Measurements from ENCODE around the gene IL1F10.

The IL1F10 gene

DNA sequence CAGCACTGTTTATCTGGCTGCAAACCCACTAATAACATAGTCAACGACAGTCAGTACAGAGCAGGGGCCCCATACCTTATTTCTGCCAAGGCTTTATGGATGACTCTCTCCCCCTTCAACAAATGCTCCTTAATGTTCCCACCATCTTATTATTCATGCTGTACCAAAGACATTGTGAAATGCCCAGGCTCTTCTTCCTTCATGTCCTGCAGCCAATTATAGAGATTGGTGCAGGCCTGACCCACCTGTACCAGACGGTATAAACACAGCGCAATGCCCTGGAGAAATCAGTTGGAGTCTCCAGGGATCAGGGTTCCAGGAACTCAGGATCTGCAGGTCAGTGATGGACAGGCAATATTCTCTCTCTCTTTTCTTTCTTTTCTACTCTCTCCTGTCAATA, at the start of gene IL1F10:
Gene IL1F10 (plus strand): TSS at position 290 of the 400 bp plus-strand sequence. CDS start 4,769 bp downstream, outside the sequence.
- Histone ChIP-seq H3K36me3 (ENCODE audit: control insufficient read depth in 2 of 2, insufficient read depth in 2 of 2, low read length in 2 of 2) (no peaks in the 10 kb centered on the region), H3K27me3 (ENCODE audit: control insufficient read depth in 2 of 2, insufficient read depth in 2 of 2, low read length in 2 of 2) (peaks cover 0 to 2% of the 10 kb centered on the region in 2 donors), H3K9me3 (ENCODE audit: control insufficient read depth in 2 of 2, low read length in 2 of 2) (no peaks in the 10 kb centered on the region), H3K4me1 (ENCODE audit: control insufficient read depth in 2 of 2, insufficient read depth in 2 of 2, low read length in 2 of 2) (no peaks in the 10 kb centered on the region), H3K4me3 (ENCODE audit: low read length in 2 of 2) (no peak within 1 kb of the TSS), H3K9ac (ENCODE audit: low read depth in 1 of 2, low read length in 2 of 2) (no peak within 1 kb of the TSS), H3K27ac (ENCODE audit: low read depth in 2 of 2, low read length in 2 of 2) (no peak within 1 kb of the TSS)

DNA sequence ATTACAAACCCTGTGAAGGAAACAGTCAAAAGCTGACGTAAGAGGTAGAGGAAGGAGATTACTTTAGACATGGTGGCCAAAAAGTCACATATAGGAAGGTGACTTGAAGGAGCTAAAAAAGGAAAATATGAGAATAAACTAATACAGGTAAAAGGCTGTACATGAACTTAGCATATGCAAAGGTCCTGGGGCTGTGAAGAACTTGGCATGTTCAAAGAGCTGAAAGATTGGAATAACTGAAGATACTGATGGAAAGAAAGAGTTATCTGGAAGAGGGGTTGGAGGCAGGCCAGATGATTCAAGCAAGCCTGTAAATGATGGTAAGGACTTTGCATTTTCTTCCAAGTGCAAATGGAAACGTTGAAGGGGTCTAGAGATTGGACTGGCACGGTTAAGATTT, 49.3 kb upstream of the IL1F10 start:
- Histone ChIP-seq H3K27ac (ENCODE audit: low read depth in 2 of 2, low read length in 2 of 2) (no peak overlapping the region), H3K4me1 (ENCODE audit: control insufficient read depth in 2 of 2, insufficient read depth in 2 of 2, low read length in 2 of 2) (no peaks in the 10 kb centered on the region), H3K4me3 (ENCODE audit: low read length in 2 of 2) (no peak overlapping the region), H3K36me3 (ENCODE audit: control insufficient read depth in 2 of 2, insufficient read depth in 2 of 2, low read length in 2 of 2) (no peaks in the 10 kb centered on the region), H3K27me3 (ENCODE audit: control insufficient read depth in 2 of 2, insufficient read depth in 2 of 2, low read length in 2 of 2) (no peaks in the 10 kb centered on the region), H3K9me3 (ENCODE audit: control insufficient read depth in 2 of 2, low read length in 2 of 2) (no peaks in the 10 kb centered on the region), H3K9ac (ENCODE audit: low read depth in 1 of 2, low read length in 2 of 2) (no peak overlapping the region)

GRCh38 chr2:113021312-113021711, 46.5 kb upstream of the IL1F10 start:
- no peaks in the 10 kb centered on the region for H3K4me1 ChIP-seq (ENCODE audit: control insufficient read depth in 2 of 2, insufficient read depth in 2 of 2, low read length in 2 of 2)
- H3K9ac ChIP-seq (ENCODE audit: low read depth in 1 of 2, low read length in 2 of 2), result no peak overlapping the region
- H3K9me3 ChIP-seq (ENCODE audit: control insufficient read depth in 2 of 2, low read length in 2 of 2), result no peaks in the 10 kb centered on the region
- no peaks in the 10 kb centered on the region for H3K36me3 ChIP-seq (ENCODE audit: control insufficient read depth in 2 of 2, insufficient read depth in 2 of 2, low read length in 2 of 2)
- no peak overlapping the region for H3K4me3 ChIP-seq (ENCODE audit: low read length in 2 of 2)
- H3K27ac ChIP-seq (ENCODE audit: low read depth in 2 of 2, low read length in 2 of 2), result no peak overlapping the region
- H3K27me3 ChIP-seq (ENCODE audit: control insufficient read depth in 2 of 2, insufficient read depth in 2 of 2, low read length in 2 of 2), result peaks cover 0 to 4% of the 10 kb centered on the region in 2 donors

DNA sequence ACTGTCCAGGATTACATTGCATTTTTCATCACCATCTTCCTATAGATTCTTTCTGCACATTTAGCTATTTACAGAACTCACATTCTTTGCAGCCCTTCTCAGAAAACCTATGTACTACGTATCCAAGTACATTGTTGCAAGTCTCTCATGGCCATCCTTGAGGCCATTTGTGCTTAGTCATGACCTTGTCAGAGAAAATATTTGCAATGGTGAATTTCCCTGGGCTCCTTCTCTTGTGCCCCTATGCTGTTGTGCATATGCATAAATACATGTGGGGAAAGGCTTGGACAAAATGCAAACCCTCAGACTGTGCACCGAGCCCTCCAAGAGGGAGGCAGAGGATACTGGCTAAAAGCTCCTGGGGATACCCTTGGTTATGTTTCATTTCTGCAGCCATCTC, 43.0 kb upstream of the IL1F10 start:
- Histone ChIP-seq H3K4me1 (ENCODE audit: control insufficient read depth in 2 of 2, insufficient read depth in 2 of 2, low read length in 2 of 2) (no peaks in the 10 kb centered on the region), H3K27ac (ENCODE audit: low read depth in 2 of 2, low read length in 2 of 2) (no peak overlapping the region), H3K27me3 (ENCODE audit: control insufficient read depth in 2 of 2, insufficient read depth in 2 of 2, low read length in 2 of 2) (peaks cover 7 to 9% of the 10 kb centered on the region in 2 donors), H3K9me3 (ENCODE audit: control insufficient read depth in 2 of 2, low read length in 2 of 2) (no peaks in the 10 kb centered on the region), H3K4me3 (ENCODE audit: low read length in 2 of 2) (no peak overlapping the region), H3K9ac (ENCODE audit: low read depth in 1 of 2, low read length in 2 of 2) (no peak overlapping the region), H3K36me3 (ENCODE audit: control insufficient read depth in 2 of 2, insufficient read depth in 2 of 2, low read length in 2 of 2) (no peaks in the 10 kb centered on the region)

DNA sequence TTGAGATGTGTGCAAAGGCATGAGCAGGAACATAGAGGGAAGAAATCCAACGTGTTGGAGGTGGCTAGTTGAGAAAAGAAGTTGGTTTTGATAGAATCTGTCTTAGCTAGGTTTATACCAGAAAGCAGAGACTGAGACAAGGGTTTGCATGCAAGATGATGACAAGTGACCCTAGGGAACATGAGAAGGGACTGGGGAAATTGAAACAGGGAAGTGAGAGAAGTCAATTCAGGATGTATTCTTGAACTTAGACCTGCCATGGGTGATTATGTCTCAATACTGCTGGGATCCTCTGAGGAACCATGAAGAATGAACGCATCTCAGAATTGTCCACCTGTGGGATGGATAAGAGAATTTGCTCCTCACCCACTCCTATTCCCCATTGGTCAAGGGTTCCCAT, 42.0 kb upstream of the IL1F10 start:
- Histone ChIP-seq H3K27me3 (ENCODE audit: control insufficient read depth in 2 of 2, insufficient read depth in 2 of 2, low read length in 2 of 2) (peaks cover 7 to 9% of the 10 kb centered on the region in 2 donors), H3K36me3 (ENCODE audit: control insufficient read depth in 2 of 2, insufficient read depth in 2 of 2, low read length in 2 of 2) (no peaks in the 10 kb centered on the region), H3K9me3 (ENCODE audit: control insufficient read depth in 2 of 2, low read length in 2 of 2) (no peaks in the 10 kb centered on the region), H3K4me1 (ENCODE audit: control insufficient read depth in 2 of 2, insufficient read depth in 2 of 2, low read length in 2 of 2) (no peaks in the 10 kb centered on the region), H3K27ac (ENCODE audit: low read depth in 2 of 2, low read length in 2 of 2) (no peak overlapping the region), H3K9ac (ENCODE audit: low read depth in 1 of 2, low read length in 2 of 2) (no peak overlapping the region), H3K4me3 (ENCODE audit: low read length in 2 of 2) (no peak overlapping the region)

DNA sequence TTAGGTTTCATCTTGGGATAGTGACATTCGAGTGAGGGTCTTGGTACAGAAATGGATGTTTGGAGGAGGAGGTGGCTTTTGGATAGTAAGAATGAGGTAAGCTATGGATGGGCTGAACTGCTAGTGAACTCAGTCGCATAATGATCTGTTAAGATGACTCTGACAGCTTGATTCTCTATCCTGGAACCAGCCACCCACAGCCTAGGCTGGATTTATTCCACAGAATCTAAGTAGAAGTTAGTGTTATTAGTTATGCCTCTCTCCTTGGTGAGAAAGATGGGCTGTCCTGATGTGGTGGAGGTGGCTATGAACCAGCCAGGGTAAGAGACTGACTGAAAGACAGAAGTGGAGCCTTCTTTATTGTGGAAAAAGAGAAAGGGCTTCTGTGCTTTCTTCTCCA, 40.1 kb upstream of the IL1F10 start:
- Histone ChIP-seq H3K9me3 (ENCODE audit: control insufficient read depth in 2 of 2, low read length in 2 of 2) (no peaks in the 10 kb centered on the region), H3K27me3 (ENCODE audit: control insufficient read depth in 2 of 2, insufficient read depth in 2 of 2, low read length in 2 of 2) (peaks cover 7 to 9% of the 10 kb centered on the region in 2 donors), H3K36me3 (ENCODE audit: control insufficient read depth in 2 of 2, insufficient read depth in 2 of 2, low read length in 2 of 2) (no peaks in the 10 kb centered on the region), H3K27ac (ENCODE audit: low read depth in 2 of 2, low read length in 2 of 2) (no peak overlapping the region), H3K9ac (ENCODE audit: low read depth in 1 of 2, low read length in 2 of 2) (no peak overlapping the region), H3K4me1 (ENCODE audit: control insufficient read depth in 2 of 2, insufficient read depth in 2 of 2, low read length in 2 of 2) (no peaks in the 10 kb centered on the region), H3K4me3 (ENCODE audit: low read length in 2 of 2) (no peak overlapping the region)

- no peak overlapping the region for H3K9ac ChIP-seq (ENCODE audit: low read depth in 1 of 2, low read length in 2 of 2)
- H3K27me3 ChIP-seq (ENCODE audit: control insufficient read depth in 2 of 2, insufficient read depth in 2 of 2, low read length in 2 of 2), result peaks cover 7 to 9% of the 10 kb centered on the region in 2 donors
- no peaks in the 10 kb centered on the region for H3K9me3 ChIP-seq (ENCODE audit: control insufficient read depth in 2 of 2, low read length in 2 of 2)
- H3K4me1 ChIP-seq (ENCODE audit: control insufficient read depth in 2 of 2, insufficient read depth in 2 of 2, low read length in 2 of 2), result no peaks in the 10 kb centered on the region
- H3K27ac ChIP-seq (ENCODE audit: low read depth in 2 of 2, low read length in 2 of 2), result no peak overlapping the region
- H3K4me3 ChIP-seq (ENCODE audit: low read length in 2 of 2), result no peak overlapping the region
- no peaks in the 10 kb centered on the region for H3K36me3 ChIP-seq (ENCODE audit: control insufficient read depth in 2 of 2, insufficient read depth in 2 of 2, low read length in 2 of 2)
These were observed 39.7 kb upstream of the IL1F10 start for GRCh38 chr2:113028112-113028511.

- H3K9me3 ChIP-seq (ENCODE audit: control insufficient read depth in 2 of 2, low read length in 2 of 2), result no peaks in the 10 kb centered on the region
- no peak overlapping the region for H3K9ac ChIP-seq (ENCODE audit: low read depth in 1 of 2, low read length in 2 of 2)
- H3K27ac ChIP-seq (ENCODE audit: low read depth in 2 of 2, low read length in 2 of 2), result no peak overlapping the region
- no peak overlapping the region for H3K4me3 ChIP-seq (ENCODE audit: low read length in 2 of 2)
- no peaks in the 10 kb centered on the region for H3K4me1 ChIP-seq (ENCODE audit: control insufficient read depth in 2 of 2, insufficient read depth in 2 of 2, low read length in 2 of 2)
- peaks cover 0 to 5% of the 10 kb centered on the region in 2 donors for H3K27me3 ChIP-seq (ENCODE audit: control insufficient read depth in 2 of 2, insufficient read depth in 2 of 2, low read length in 2 of 2)
- H3K36me3 ChIP-seq (ENCODE audit: control insufficient read depth in 2 of 2, insufficient read depth in 2 of 2, low read length in 2 of 2), result no peaks in the 10 kb centered on the region
These were observed 35.0 kb upstream of the IL1F10 start for GRCh38 chr2:113032737-113033136.

- no peaks in the 10 kb centered on the region for H3K4me1 ChIP-seq (ENCODE audit: control insufficient read depth in 2 of 2, insufficient read depth in 2 of 2, low read length in 2 of 2)
- H3K9ac ChIP-seq (ENCODE audit: low read depth in 1 of 2, low read length in 2 of 2), result no peak overlapping the region
- H3K27ac ChIP-seq (ENCODE audit: low read depth in 2 of 2, low read length in 2 of 2), result no peak overlapping the region
- H3K27me3 ChIP-seq (ENCODE audit: control insufficient read depth in 2 of 2, insufficient read depth in 2 of 2, low read length in 2 of 2), result no peaks in the 10 kb centered on the region
- no peak overlapping the region for H3K4me3 ChIP-seq (ENCODE audit: low read length in 2 of 2)
- H3K36me3 ChIP-seq (ENCODE audit: control insufficient read depth in 2 of 2, insufficient read depth in 2 of 2, low read length in 2 of 2), result no peaks in the 10 kb centered on the region
- H3K9me3 ChIP-seq (ENCODE audit: control insufficient read depth in 2 of 2, low read length in 2 of 2), result no peaks in the 10 kb centered on the region
These were observed 33.8 kb upstream of the IL1F10 start for GRCh38 chr2:113034016-113034415.

- Histone ChIP-seq H3K36me3 (ENCODE audit: control insufficient read depth in 2 of 2, insufficient read depth in 2 of 2, low read length in 2 of 2) (no peaks in the 10 kb centered on the region), H3K4me3 (ENCODE audit: low read length in 2 of 2) (no peak overlapping the region), H3K27ac (ENCODE audit: low read depth in 2 of 2, low read length in 2 of 2) (no peak overlapping the region), H3K9me3 (ENCODE audit: control insufficient read depth in 2 of 2, low read length in 2 of 2) (no peaks in the 10 kb centered on the region), H3K27me3 (ENCODE audit: control insufficient read depth in 2 of 2, insufficient read depth in 2 of 2, low read length in 2 of 2) (no peaks in the 10 kb centered on the region), H3K4me1 (ENCODE audit: control insufficient read depth in 2 of 2, insufficient read depth in 2 of 2, low read length in 2 of 2) (no peaks in the 10 kb centered on the region), H3K9ac (ENCODE audit: low read depth in 1 of 2, low read length in 2 of 2) (no peak overlapping the region)
These were observed 31.0 kb upstream of the IL1F10 start for GRCh38 chr2:113036763-113037162.

DNA sequence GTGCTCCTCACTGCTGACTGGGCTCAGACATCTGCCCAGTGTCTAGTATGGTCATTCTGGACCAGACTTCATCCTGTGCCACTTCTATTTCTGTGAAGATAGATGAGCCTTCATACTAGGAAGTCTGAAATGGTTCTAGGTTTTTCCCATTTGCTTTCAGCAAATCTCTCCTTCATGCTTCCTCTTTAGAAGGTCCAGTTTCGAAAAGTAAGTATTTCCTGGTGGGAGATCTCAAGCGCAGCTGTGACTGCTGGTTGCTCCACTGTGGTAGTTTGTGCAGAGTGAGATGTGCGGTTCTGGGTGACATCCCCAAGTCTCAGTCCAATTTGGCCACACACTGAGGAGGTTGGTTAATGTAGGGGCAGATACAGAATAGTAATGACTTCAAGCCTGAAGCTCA, 29.5 kb upstream of the IL1F10 start:
- Histone ChIP-seq H3K9me3 (ENCODE audit: control insufficient read depth in 2 of 2, low read length in 2 of 2) (no peaks in the 10 kb centered on the region), H3K4me1 (ENCODE audit: control insufficient read depth in 2 of 2, insufficient read depth in 2 of 2, low read length in 2 of 2) (no peaks in the 10 kb centered on the region), H3K27ac (ENCODE audit: low read depth in 2 of 2, low read length in 2 of 2) (no peak overlapping the region), H3K36me3 (ENCODE audit: control insufficient read depth in 2 of 2, insufficient read depth in 2 of 2, low read length in 2 of 2) (no peaks in the 10 kb centered on the region), H3K9ac (ENCODE audit: low read depth in 1 of 2, low read length in 2 of 2) (no peak overlapping the region), H3K4me3 (ENCODE audit: low read length in 2 of 2) (no peak overlapping the region), H3K27me3 (ENCODE audit: control insufficient read depth in 2 of 2, insufficient read depth in 2 of 2, low read length in 2 of 2) (no peaks in the 10 kb centered on the region)

All from mucosa of rectum (tissue), 2 donors.